SH-SY5Y (cell line): ENCODE results near the gene GMDS.

Experiments
- GATA2 ChIP-seq: IDR thresholded peaks from 2 replicates; pipeline ENCODE4 v1.6.1; 2011; ENCODE audit warnings: mild to moderate bottlenecking, low read depth, low read length
- GATA3 ChIP-seq: IDR thresholded peaks from 2 replicates; pipeline ENCODE4 v1.6.1; 2011; ENCODE audit warnings: low read depth, mild to moderate bottlenecking, low read length, moderate library complexity

DNA sequence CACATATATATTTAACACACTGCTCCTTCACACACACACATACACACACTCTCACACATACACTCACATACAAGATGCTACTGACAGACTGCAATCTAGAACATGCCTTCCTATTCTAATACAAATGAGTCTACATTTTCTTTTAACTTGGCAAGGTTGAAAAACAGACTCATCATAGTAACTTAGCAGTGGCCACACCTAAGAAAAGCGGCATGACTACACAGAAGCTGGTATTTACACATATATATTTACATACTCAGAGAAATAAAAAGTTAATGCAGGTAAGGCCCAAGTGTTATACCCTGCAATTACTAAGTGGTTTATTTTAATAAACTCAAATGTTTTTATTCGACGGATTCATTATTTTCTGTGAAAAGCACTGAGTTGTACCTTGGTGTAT, 426.4 kb downstream of the GMDS start:
- TF ChIP-seq GATA2 = no peak
- TF ChIP-seq GATA3 = no peak
